HG03432 (cell line): Measurements from ENCODE around the gene ZBED4.

Experiments used
- ATAC-seq: cut with Tn5 transposase; IDR thresholded peaks from one replicate; pipeline ENCODE4 v1.9.1; 2021; ENCODE audit warnings: mild to moderate bottlenecking, moderate library complexity; ENCODE audit not compliant: unreplicated experiment

Gene ZBED4

GRCh38 chr22:49918911-49919881, 65.6 kb downstream of the ZBED4 start:
- peak; percentile 7 for ATAC-seq

- ATAC-seq, result no peak
These were observed 67.2 kb downstream of the ZBED4 start for GRCh38 chr22:49920859-49921258.

- ATAC-seq, result no peak
These were observed 68.0 kb downstream of the ZBED4 start for GRCh38 chr22:49921508-49922278.

- ATAC-seq, result no peak
These were observed 68.8 kb downstream of the ZBED4 start for GRCh38 chr22:49922484-49922883.

GRCh38 chr22:49922926-49923325, 69.3 kb downstream of the ZBED4 start:
- no peak for ATAC-seq

- no peak for ATAC-seq
These were observed 69.8 kb downstream of the ZBED4 start for GRCh38 chr22:49923445-49923844.

GRCh38 chr22:49924113-49924833, 70.6 kb downstream of the ZBED4 start:
- no peak for ATAC-seq

GRCh38 chr22:49925525-49926128, 72.0 kb downstream of the ZBED4 start:
- ATAC-seq, result peak; percentile 42

GRCh38 chr22:49926916-49927315, 73.3 kb downstream of the ZBED4 start:
- no peak for ATAC-seq

GRCh38 chr22:49927483-49928184, 74.0 kb downstream of the ZBED4 start:
- ATAC-seq, result no peak

GRCh38 chr22:49928185-49928495, 74.5 kb downstream of the ZBED4 start:
- ATAC-seq, result no peak

GRCh38 chr22:49928555-49929210, 75.0 kb downstream of the ZBED4 start:
- no peak for ATAC-seq

GRCh38 chr22:49929211-49929979, 75.8 kb downstream of the ZBED4 start:
- ATAC-seq, result peak; percentile 37

- no peak for ATAC-seq
These were observed 76.4 kb downstream of the ZBED4 start for GRCh38 chr22:49929994-49930575.

- no peak for ATAC-seq
These were observed 77.2 kb downstream of the ZBED4 start for GRCh38 chr22:49930596-49931412.

GRCh38 chr22:49933236-49934159, 79.9 kb downstream of the ZBED4 start:
- ATAC-seq, result no peak
